ENCODE data around the gene FSTL1. TPM values are rescaled to one million over a fixed set of nuclear protein-coding genes. Genes with fewer than 3 reads are reported as not detected.

FSTL1 gene
- total RNA-seq, 4 donors from 2014 or later, result 311 to 1,355 (median 418) TPM

DNA sequence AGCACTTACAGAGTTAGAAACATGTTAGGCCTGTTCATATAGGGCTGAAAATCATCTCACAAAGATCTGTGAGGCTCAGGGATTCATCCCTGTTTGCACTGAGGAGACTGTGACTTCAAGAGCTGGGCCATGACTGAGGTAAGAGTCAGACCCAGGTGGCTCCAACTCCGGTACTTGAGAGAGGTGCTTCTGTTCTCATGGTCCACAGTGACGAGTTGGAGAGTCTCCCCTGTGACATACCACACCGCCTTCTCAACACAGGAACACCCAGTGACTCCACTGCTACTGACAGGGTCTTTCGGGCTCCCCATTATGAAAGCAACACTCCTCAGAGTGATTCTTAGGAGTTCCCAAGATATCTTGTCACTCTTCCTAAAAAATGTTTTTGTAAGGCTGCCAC is 27.4 kb downstream of the FSTL1 start:
- peaks cover 15 to 21% of the 10 kb centered on the region in 2 donors for H3K4me1 ChIP-seq
- peak overlapping the region; percentile 63 to 70 for H3K27ac ChIP-seq
- no peak for DNase-seq
- H3K36me3 ChIP-seq, result no peaks in the 10 kb centered on the region
- TF ChIP-seq, protein P1, sequence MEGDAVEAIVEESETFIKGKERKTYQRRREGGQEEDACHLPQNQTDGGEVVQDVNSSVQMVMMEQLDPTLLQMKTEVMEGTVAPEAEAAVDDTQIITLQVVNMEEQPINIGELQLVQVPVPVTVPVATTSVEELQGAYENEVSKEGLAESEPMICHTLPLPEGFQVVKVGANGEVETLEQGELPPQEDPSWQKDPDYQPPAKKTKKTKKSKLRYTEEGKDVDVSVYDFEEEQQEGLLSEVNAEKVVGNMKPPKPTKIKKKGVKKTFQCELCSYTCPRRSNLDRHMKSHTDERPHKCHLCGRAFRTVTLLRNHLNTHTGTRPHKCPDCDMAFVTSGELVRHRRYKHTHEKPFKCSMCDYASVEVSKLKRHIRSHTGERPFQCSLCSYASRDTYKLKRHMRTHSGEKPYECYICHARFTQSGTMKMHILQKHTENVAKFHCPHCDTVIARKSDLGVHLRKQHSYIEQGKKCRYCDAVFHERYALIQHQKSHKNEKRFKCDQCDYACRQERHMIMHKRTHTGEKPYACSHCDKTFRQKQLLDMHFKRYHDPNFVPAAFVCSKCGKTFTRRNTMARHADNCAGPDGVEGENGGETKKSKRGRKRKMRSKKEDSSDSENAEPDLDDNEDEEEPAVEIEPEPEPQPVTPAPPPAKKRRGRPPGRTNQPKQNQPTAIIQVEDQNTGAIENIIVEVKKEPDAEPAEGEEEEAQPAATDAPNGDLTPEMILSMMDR (IDR thresholded peaks at IDR 0.05), result no peak
- no peak for TF ChIP-seq POLR2A (IDR thresholded peaks at IDR 0.05)
- H3K9me3 ChIP-seq, result no peaks in the 10 kb centered on the region
- H3K27me3 ChIP-seq, result no peaks in the 10 kb centered on the region
- intact Hi-C loops (cut with DNase I; ENCODE audit: low total_unique reads), result no loop called here
- no peak overlapping the region for H3K4me3 ChIP-seq

DNA sequence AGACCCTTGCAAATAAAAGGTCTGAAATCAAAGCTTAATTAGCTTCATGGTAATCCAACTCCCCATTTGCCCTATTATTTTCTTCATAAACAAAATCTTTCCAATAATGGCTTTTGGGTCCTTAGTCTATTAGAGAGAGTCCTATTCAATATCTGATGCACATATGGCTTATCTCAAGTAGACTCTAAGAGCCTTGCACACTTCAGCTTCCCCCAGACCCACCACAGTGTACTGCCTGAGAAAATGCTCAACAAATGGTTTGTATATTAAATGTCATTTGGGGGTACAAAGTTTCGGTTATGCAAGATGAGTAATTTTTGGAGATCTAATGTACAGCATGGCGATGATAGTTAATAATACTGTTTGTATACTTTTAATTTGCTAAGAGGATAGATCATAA is 28.9 kb downstream of the FSTL1 start:
- Histone ChIP-seq H3K9me3 (no peaks in the 10 kb centered on the region), H3K4me1 (peaks cover 15 to 21% of the 10 kb centered on the region in 2 donors), H3K27ac (peak overlapping the region in 1 of 2 donors; percentile 80), H3K36me3 (no peaks in the 10 kb centered on the region), H3K27me3 (no peaks in the 10 kb centered on the region), H3K4me3 (no peak overlapping the region)
- intact Hi-C loops (cut with DNase I; ENCODE audit: low total_unique reads), result no loop called here
- no peak for DNase-seq
- TF ChIP-seq, protein P1 (IDR thresholded peaks at IDR 0.05), result no peak
- TF ChIP-seq POLR2A (IDR thresholded peaks at IDR 0.05), result no peak

DNA sequence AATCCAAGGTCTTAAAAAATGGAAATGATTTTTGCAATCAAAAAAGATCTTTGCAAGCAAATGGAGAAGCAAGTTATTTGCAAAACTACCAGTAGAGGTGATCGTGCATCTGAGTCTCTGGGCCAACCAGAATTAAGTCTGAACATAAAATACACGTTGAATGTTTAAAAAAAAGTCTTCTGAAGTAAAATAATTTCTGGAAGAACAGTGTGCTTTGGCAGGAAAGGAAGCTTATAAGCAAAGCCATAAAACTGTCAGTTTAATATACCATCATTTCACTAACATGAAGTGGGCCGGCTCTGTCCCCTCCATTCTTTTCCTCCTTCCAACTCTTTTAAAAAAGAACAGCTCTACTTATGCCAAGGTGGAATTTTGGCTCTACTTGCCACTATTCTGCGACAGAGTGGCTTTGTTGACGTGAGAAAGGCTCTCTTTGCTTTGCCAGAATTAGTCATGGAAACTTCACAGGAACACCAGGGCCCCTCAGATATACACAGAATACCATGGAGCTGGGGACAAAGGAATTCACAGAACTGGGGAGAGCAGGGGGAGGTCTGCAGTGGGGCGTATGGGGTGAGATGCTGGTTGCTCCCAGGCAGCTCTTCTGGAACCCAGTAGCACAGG is 29.8 kb downstream of the FSTL1 start:
- no peaks in the 10 kb centered on the region for H3K27me3 ChIP-seq
- H3K4me1 ChIP-seq, result peaks cover 15 to 21% of the 10 kb centered on the region in 2 donors
- intact Hi-C loops (cut with DNase I; ENCODE audit: low total_unique reads), result no loop called here
- no peaks in the 10 kb centered on the region for H3K36me3 ChIP-seq
- no peak overlapping the region for H3K4me3 ChIP-seq
- TF ChIP-seq, protein P1 (IDR thresholded peaks at IDR 0.05), result peak; percentile 13 to 40 (median 28)
- TF ChIP-seq POLR2A (IDR thresholded peaks at IDR 0.05), result no peak
- peak overlapping the region; percentile 61 to 80 for H3K27ac ChIP-seq
- no peak for DNase-seq
- H3K9me3 ChIP-seq, result no peaks in the 10 kb centered on the region

DNA sequence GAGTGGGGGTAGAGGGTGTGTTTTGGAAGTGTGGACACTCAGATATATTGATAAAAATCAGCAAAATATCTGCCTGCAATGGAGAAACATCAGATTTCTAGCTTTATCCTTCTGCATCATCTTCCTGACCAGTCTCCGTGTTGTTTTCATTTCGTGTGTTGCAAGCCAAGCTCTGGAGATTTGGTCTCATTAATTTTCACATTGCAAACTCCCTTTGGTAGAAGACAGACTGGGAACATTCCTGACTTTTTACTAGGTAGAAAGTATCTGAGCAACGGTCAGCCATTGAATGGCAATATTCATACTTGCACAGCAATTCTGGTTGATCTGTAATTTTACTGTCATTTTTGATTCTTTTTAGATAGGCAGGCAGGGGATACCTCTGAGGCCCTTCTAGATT is 30.4 kb downstream of the FSTL1 start:
- peak overlapping the region; percentile 61 to 80 for H3K27ac ChIP-seq
- no peak overlapping the region for H3K4me3 ChIP-seq
- H3K27me3 ChIP-seq, result no peaks in the 10 kb centered on the region
- peaks cover 15 to 20% of the 10 kb centered on the region in 2 donors for H3K4me1 ChIP-seq
- no peak for TF ChIP-seq POLR2A (IDR thresholded peaks at IDR 0.05)
- TF ChIP-seq, protein P1 (IDR thresholded peaks at IDR 0.05), result no peak
- DNase-seq, result no peak
- H3K9me3 ChIP-seq, result no peaks in the 10 kb centered on the region
- H3K36me3 ChIP-seq, result no peaks in the 10 kb centered on the region
- intact Hi-C loops (cut with DNase I; ENCODE audit: low total_unique reads), result no loop called here

DNA sequence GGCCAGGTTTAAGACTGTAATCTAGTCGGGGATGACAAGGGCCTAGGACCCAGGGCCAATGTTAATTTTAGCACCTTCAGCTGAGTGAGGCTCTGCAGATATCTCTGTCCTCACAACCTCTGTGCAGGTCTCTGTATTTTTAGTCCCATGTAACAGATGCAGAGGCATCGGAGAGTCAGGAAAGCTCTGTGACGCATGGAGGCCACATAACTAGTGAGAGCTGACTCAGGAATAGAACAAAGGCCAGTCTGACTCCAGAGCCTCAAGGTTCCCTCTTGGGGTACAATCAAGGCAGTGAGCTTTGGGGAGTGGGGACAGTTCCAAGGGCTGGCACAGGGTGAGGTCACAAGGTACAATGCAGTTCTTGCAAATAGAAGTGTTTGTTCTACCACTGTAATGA is 31.0 kb downstream of the FSTL1 start:
- Histone ChIP-seq H3K4me1 (peaks cover 15% of the 10 kb centered on the region in 2 donors), H3K36me3 (no peaks in the 10 kb centered on the region), H3K9me3 (no peaks in the 10 kb centered on the region), H3K4me3 (no peak overlapping the region), H3K27ac (peak overlapping the region; percentile 27 to 80), H3K27me3 (no peaks in the 10 kb centered on the region)
- DNase-seq, result no peak
- intact Hi-C loops (cut with DNase I; ENCODE audit: low total_unique reads), result loop anchor here (10.0 kb wide), 1 partner anchor 175 kb away; no protein-coding TSS in a partner anchor
- no peak for TF ChIP-seq POLR2A (IDR thresholded peaks at IDR 0.05)

Measured in uterus (tissue), 4 donors.